ENCODE data around the gene PRLR.

PRLR gene

DNA sequence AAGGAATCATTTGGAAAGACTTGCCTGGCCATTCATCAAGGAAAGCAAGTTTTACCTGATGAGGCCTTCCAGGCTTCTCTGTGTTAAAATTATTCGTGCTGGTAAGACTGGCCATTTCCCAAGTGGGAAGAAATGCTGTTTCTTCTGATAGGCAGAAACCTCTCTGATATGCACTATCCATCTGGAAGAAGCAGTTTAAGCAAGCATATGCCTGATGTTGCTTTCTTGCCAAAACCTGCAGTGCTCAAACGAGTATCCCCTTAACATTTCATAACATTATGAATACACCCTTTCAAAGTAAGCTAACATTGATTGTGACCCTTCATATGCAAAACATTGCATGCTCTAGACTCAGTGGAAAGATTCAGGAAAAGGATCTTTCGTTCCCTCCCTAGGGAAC, 36.0 kb upstream of the PRLR start:
- ATAC-seq: no peak
- no peak for TF ChIP-seq CSDC2 (CRISPR knock-in tag; IDR thresholded peaks at IDR 0.05)
- no peak for TF ChIP-seq BACH2 (CRISPR knock-in tag; IDR thresholded peaks at IDR 0.05; ENCODE audit: borderline replicate concordance)
- TF ChIP-seq PPARA (CRISPR knock-in tag; IDR thresholded peaks at IDR 0.05; ENCODE audit: borderline replicate concordance): no peak
- TF ChIP-seq ZNF70 (CRISPR knock-in tag; IDR thresholded peaks at IDR 0.05): no peak
- no peak for TF ChIP-seq SNAI2 (CRISPR knock-in tag; IDR thresholded peaks at IDR 0.05)
- TF ChIP-seq TOX (CRISPR knock-in tag; IDR thresholded peaks at IDR 0.05; ENCODE audit: borderline replicate concordance): no peak
- no peak for TF ChIP-seq RARB (CRISPR knock-in tag; IDR thresholded peaks at IDR 0.05)
- TF ChIP-seq TCF4 (CRISPR knock-in tag; IDR thresholded peaks at IDR 0.05; ENCODE audit: borderline replicate concordance): no peak
- no peak for TF ChIP-seq OSR1 (CRISPR knock-in tag; IDR thresholded peaks at IDR 0.05)
- TF ChIP-seq, protein P1, sequence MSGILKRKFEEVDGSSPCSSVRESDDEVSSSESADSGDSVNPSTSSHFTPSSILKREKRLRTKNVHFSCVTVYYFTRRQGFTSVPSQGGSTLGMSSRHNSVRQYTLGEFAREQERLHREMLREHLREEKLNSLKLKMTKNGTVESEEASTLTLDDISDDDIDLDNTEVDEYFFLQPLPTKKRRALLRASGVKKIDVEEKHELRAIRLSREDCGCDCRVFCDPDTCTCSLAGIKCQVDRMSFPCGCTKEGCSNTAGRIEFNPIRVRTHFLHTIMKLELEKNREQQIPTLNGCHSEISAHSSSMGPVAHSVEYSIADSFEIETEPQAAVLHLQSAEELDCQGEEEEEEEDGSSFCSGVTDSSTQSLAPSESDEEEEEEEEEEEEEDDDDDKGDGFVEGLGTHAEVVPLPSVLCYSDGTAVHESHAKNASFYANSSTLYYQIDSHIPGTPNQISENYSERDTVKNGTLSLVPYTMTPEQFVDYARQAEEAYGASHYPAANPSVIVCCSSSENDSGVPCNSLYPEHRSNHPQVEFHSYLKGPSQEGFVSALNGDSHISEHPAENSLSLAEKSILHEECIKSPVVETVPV (CRISPR knock-in tag; IDR thresholded peaks at IDR 0.05): no peak
- TF ChIP-seq ZNF565 (CRISPR knock-in tag; conservative IDR thresholded peaks at IDR 0.05; ENCODE audit: low read depth): no peak

DNA sequence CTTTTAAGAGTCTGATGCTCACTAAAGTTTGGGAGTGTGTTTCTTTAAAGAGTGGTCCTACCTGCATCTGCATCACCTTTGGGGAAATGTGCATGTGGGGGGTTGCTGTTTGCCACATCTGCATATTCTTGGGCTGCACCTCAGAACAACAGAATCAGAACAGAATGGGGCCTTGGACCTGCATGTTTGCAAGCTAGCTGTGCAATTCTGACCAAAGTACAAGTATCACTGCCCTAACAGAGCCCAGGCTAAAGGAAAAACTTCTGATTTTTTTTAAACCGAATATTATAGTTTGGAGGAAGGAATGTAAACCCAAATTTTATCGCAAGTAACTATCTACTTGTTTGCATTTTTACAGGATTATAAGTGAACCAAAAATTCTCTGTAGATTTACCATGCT, 34.2 kb upstream of the PRLR start:
- ATAC-seq: no peak

DNA sequence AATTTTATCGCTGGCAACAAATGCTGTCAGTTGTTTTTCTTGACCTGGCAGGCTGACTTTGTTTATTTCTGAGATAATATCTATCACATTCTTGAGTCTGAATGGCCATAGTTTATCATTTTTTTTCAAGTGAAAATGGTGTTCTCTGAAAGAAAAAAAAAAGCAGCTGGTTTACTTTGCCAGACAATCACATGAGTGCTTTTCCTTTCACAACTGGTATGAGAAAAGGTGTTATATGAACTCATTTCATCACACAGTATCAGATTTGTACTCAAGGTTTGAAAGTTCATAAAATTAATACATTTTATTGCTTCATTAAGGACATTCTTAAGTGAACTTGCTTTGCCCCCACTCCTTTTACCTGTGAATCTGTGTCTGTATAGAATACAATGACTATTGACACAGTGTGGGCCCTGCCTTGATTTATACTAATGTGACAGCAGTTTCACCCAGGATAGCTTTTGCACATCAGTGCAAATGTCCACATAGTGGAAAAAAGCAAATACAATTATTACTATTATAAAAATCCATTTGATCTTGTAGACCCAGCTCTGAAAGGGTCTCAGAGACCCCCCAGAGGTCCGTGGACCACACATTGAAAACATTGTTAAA, 33.1 kb upstream of the PRLR start:
- ATAC-seq: no peak
- TF ChIP-seq, protein P2, sequence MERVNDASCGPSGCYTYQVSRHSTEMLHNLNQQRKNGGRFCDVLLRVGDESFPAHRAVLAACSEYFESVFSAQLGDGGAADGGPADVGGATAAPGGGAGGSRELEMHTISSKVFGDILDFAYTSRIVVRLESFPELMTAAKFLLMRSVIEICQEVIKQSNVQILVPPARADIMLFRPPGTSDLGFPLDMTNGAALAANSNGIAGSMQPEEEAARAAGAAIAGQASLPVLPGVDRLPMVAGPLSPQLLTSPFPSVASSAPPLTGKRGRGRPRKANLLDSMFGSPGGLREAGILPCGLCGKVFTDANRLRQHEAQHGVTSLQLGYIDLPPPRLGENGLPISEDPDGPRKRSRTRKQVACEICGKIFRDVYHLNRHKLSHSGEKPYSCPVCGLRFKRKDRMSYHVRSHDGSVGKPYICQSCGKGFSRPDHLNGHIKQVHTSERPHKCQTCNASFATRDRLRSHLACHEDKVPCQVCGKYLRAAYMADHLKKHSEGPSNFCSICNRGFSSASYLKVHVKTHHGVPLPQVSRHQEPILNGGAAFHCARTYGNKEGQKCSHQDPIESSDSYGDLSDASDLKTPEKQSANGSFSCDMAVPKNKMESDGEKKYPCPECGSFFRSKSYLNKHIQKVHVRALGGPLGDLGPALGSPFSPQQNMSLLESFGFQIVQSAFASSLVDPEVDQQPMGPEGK (CRISPR knock-in tag; IDR thresholded peaks at IDR 0.05; ENCODE audit: borderline replicate concordance): no peak
- TF ChIP-seq ARNTL (CRISPR knock-in tag; IDR thresholded peaks at IDR 0.05; ENCODE audit: borderline replicate concordance, low read depth): no peak
- TF ChIP-seq SNAI2 (CRISPR knock-in tag; IDR thresholded peaks at IDR 0.05): no peak
- TF ChIP-seq ZNF70 (CRISPR knock-in tag; IDR thresholded peaks at IDR 0.05): no peak
- TF ChIP-seq ZC3H10 (CRISPR knock-in tag; IDR thresholded peaks at IDR 0.05): no peak
- no peak for TF ChIP-seq ISL1 (CRISPR knock-in tag; IDR thresholded peaks at IDR 0.05)
- TF ChIP-seq CSDC2 (CRISPR knock-in tag; IDR thresholded peaks at IDR 0.05): no peak
- TF ChIP-seq, protein P3, sequence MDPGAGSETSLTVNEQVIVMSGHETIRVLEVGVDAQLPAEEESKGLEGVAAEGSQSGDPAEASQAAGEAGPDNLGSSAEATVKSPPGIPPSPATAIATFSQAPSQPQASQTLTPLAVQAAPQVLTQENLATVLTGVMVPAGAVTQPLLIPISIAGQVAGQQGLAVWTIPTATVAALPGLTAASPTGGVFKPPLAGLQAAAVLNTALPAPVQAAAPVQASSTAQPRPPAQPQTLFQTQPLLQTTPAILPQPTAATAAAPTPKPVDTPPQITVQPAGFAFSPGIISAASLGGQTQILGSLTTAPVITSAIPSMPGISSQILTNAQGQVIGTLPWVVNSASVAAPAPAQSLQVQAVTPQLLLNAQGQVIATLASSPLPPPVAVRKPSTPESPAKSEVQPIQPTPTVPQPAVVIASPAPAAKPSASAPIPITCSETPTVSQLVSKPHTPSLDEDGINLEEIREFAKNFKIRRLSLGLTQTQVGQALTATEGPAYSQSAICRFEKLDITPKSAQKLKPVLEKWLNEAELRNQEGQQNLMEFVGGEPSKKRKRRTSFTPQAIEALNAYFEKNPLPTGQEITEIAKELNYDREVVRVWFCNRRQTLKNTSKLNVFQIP (CRISPR knock-in tag; IDR thresholded peaks at IDR 0.05; ENCODE audit: borderline replicate concordance, low read depth): no peak
- no peak for TF ChIP-seq RARB (CRISPR knock-in tag; IDR thresholded peaks at IDR 0.05)
- TF ChIP-seq ZNF565 (CRISPR knock-in tag; conservative IDR thresholded peaks at IDR 0.05; ENCODE audit: low read depth): no peak
- TF ChIP-seq, protein P4, sequence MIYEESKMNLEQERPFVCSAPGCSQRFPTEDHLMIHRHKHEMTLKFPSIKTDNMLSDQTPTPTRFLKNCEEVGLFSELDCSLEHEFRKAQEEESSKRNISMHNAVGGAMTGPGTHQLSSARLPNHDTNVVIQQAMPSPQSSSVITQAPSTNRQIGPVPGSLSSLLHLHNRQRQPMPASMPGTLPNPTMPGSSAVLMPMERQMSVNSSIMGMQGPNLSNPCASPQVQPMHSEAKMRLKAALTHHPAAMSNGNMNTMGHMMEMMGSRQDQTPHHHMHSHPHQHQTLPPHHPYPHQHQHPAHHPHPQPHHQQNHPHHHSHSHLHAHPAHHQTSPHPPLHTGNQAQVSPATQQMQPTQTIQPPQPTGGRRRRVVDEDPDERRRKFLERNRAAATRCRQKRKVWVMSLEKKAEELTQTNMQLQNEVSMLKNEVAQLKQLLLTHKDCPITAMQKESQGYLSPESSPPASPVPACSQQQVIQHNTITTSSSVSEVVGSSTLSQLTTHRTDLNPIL (CRISPR knock-in tag; IDR thresholded peaks at IDR 0.05; ENCODE audit: low read depth): no peak
- TF ChIP-seq ZFP30 (CRISPR knock-in tag; IDR thresholded peaks at IDR 0.05): no peak
- TF ChIP-seq PPARA (CRISPR knock-in tag; IDR thresholded peaks at IDR 0.05; ENCODE audit: borderline replicate concordance): no peak
- TF ChIP-seq GLIS3 (CRISPR knock-in tag; IDR thresholded peaks at IDR 0.05): no peak

More for the DNA sequence above, 34.2 kb upstream of the PRLR start:
- no peak for TF ChIP-seq ZNF8 (CRISPR knock-in tag; IDR thresholded peaks at IDR 0.05)
- TF ChIP-seq ZFP30 (CRISPR knock-in tag; IDR thresholded peaks at IDR 0.05): no peak
- no peak for TF ChIP-seq ZFP3 (CRISPR knock-in tag; IDR thresholded peaks at IDR 0.05)
- TF ChIP-seq ZC3H10 (CRISPR knock-in tag; IDR thresholded peaks at IDR 0.05): no peak
- TF ChIP-seq, protein P4 (CRISPR knock-in tag; IDR thresholded peaks at IDR 0.05; ENCODE audit: low read depth): no peak
- TF ChIP-seq CSDC2 (CRISPR knock-in tag; IDR thresholded peaks at IDR 0.05): no peak
- TF ChIP-seq, protein P5, sequence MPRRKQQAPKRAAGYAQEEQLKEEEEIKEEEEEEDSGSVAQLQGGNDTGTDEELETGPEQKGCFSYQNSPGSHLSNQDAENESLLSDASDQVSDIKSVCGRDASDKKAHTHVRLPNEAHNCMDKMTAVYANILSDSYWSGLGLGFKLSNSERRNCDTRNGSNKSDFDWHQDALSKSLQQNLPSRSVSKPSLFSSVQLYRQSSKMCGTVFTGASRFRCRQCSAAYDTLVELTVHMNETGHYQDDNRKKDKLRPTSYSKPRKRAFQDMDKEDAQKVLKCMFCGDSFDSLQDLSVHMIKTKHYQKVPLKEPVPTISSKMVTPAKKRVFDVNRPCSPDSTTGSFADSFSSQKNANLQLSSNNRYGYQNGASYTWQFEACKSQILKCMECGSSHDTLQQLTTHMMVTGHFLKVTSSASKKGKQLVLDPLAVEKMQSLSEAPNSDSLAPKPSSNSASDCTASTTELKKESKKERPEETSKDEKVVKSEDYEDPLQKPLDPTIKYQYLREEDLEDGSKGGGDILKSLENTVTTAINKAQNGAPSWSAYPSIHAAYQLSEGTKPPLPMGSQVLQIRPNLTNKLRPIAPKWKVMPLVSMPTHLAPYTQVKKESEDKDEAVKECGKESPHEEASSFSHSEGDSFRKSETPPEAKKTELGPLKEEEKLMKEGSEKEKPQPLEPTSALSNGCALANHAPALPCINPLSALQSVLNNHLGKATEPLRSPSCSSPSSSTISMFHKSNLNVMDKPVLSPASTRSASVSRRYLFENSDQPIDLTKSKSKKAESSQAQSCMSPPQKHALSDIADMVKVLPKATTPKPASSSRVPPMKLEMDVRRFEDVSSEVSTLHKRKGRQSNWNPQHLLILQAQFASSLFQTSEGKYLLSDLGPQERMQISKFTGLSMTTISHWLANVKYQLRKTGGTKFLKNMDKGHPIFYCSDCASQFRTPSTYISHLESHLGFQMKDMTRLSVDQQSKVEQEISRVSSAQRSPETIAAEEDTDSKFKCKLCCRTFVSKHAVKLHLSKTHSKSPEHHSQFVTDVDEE (CRISPR knock-in tag; IDR thresholded peaks at IDR 0.05): no peak
- TF ChIP-seq ZNF565 (CRISPR knock-in tag; conservative IDR thresholded peaks at IDR 0.05; ENCODE audit: low read depth): no peak
- TF ChIP-seq, protein P3 (CRISPR knock-in tag; IDR thresholded peaks at IDR 0.05; ENCODE audit: borderline replicate concordance, low read depth): no peak
- no peak for TF ChIP-seq OSR1 (CRISPR knock-in tag; IDR thresholded peaks at IDR 0.05)
- TF ChIP-seq ZNF70 (CRISPR knock-in tag; IDR thresholded peaks at IDR 0.05): no peak
- no peak for TF ChIP-seq TCF4 (CRISPR knock-in tag; IDR thresholded peaks at IDR 0.05; ENCODE audit: borderline replicate concordance)

Measured in SK-N-SH treated with all-trans-retinoic acid at 6 μM for 48 hours (cell line).